Activated T-cell treated with anti-CD3 and anti-CD28 coated beads, Interleukin-2, amount 50 U/mL, for 4 hours (primary cell): ENCODE data around the gene ZNF804B. TPM values are rescaled to one million over a fixed set of nuclear protein-coding genes. Genes with fewer than 3 reads are reported as not detected.

Source experiments
- ATAC-seq, 2 donors: fragments of 200-7000 bp; cut with Tn5 transposase; one replicate each; pipeline ENCODE4 v1.10.0; 2021
- DNase-seq: peaks from one replicate; pipeline ENCODE4 v3.0.0-alpha.2; 2020
- H3K27me3 Mint-ChIP-seq: one replicate; pipeline ENCODE4 v1.8.0; 2021; ENCODE audit warnings: low read depth, mixed read lengths
- H3K36me3 Mint-ChIP-seq: one replicate; pipeline ENCODE4 v1.8.0; 2022; ENCODE audit warnings: mixed read lengths; ENCODE audit not compliant: insufficient read depth
- H3K4me1 Mint-ChIP-seq: one replicate; pipeline ENCODE4 v1.8.0; 2021; ENCODE audit warnings: low read depth, mixed read lengths
- H3K4me3 Mint-ChIP-seq: one replicate; pipeline ENCODE4 v1.8.0; 2021; ENCODE audit warnings: mild to moderate bottlenecking, moderate library complexity, mixed read lengths
- H3K9me3 Mint-ChIP-seq: one replicate; pipeline ENCODE4 v1.8.0; 2021; ENCODE audit warnings: mixed read lengths
- total RNA-seq, 3 donors: library from RNA; stranded (reverse); gene quantifications; one replicate each; pipeline ENCODE4 v1.2.1, GENCODE V29; 2021

Gene ZNF804B
- total RNA-seq, 3 donors from 2014 or later = not detected

DNA sequence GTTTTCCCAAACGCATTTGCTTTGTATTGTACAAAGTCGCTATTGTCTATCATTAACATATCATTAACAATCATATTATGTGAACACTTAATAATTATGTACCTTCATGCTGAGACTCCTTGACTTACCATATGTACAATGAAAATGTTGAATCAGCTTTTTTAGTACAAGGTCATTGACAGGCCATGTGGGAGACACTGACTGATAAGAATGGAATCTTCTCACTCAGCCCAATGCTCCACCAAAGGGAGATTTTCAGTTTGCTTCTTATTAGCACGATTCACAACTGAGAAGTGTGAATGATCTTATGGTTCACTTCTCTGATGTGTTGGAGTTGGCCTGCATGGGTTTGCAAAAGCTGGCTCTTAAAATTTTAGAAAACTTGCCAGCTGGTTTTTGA, 289.5 kb downstream of the ZNF804B start:
- Mint-ChIP-seq H3K9me3 (peaks cover 7% of the 10 kb centered on the region), H3K27me3 (no peaks in the 10 kb centered on the region), H3K36me3 (no peaks in the 10 kb centered on the region), H3K4me1 (no peaks in the 10 kb centered on the region), H3K4me3 (no peak overlapping the region)
- DNase-seq (no peak), ATAC-seq (no peak)

DNA sequence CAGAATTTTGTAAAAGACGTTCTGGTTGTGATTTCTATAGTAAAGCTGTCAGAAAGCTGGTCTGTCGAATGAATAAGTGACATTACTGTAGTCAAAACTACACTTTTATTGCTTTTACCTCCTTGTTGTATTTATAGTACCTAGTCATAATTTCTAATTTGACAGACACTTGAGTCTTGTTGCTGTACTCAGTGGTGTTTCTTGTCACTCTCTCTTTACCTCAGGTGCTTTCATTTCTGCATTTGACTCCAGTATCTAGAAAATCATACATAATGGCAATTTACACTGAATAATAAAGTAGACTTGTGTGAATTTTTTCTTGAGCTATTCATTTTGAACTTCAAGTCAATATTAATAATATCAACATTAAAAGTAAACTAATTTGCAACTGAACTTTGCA, 293.6 kb downstream of the ZNF804B start:
- DNase-seq (no peak), ATAC-seq (no peak)
- Mint-ChIP-seq H3K4me3 (no peak overlapping the region), H3K9me3 (no peaks in the 10 kb centered on the region), H3K27me3 (no peaks in the 10 kb centered on the region), H3K36me3 (no peaks in the 10 kb centered on the region), H3K4me1 (no peaks in the 10 kb centered on the region)

DNA sequence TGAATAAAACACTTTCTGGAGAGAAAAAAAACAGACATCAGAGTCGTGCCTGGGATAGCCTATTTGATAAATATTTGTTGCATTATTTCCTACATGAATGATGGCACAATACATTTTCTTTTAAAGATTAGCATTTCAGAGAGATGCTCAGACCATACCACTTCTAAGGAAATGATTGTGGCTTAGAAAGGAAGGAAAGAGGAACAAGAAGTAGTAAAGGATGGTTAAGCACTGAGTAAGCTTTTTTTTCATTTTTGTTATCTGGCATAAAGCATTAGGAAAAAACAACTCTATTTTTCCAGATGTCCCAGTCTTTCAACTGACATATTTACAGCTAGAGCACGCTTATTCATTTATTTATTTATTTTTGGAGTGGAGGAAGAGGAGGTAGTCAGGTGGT, 294.9 kb downstream of the ZNF804B start:
- no peaks in the 10 kb centered on the region for H3K27me3 Mint-ChIP-seq
- no peaks in the 10 kb centered on the region for H3K4me1 Mint-ChIP-seq
- H3K9me3 Mint-ChIP-seq = no peaks in the 10 kb centered on the region
- DNase-seq = no peak
- H3K36me3 Mint-ChIP-seq = no peaks in the 10 kb centered on the region
- no peak overlapping the region for H3K4me3 Mint-ChIP-seq
- ATAC-seq = no peak

DNA sequence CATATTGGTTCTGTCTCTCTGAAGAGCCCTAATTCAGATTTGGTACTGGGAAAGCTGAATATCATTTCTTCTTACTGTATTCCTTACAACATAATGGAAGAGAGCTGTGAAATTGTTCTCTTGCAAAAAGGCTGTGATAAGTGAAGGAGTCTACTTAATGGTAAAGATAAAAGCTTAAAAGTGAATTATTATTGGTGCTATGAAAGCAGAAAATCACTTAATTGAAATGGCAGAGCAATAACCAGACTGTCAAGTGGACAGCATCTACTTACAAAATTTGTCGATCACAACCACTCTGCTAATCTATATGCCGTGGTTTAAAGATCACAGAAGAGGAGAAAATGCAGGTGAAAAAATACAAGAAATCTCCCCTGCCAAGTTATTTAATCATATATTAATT, 300.7 kb downstream of the ZNF804B start:
- no peaks in the 10 kb centered on the region for H3K36me3 Mint-ChIP-seq
- no peaks in the 10 kb centered on the region for H3K4me1 Mint-ChIP-seq
- no peak for ATAC-seq
- H3K9me3 Mint-ChIP-seq = no peaks in the 10 kb centered on the region
- H3K4me3 Mint-ChIP-seq = no peak overlapping the region
- DNase-seq = no peak
- no peaks in the 10 kb centered on the region for H3K27me3 Mint-ChIP-seq

DNA sequence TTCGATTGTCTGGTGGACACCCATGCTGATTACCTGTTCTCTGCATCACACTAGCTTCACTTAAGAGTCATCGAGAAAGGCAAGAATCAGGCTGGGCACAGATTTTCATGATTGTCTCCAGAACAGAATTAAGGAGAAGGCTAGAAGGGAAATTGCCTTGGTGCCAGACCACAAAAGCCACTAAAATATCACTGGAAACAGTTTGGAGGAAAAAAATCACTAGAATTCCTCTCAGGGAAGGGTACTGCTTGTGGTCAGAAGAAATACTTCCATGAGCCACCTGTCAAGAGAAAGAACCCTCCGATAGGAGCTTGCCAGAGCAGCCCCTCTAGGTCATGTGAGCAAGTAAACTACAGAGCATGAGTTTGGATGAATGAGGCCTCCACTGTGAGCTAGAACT, 305.3 kb downstream of the ZNF804B start:
- DNase-seq = no peak
- Mint-ChIP-seq H3K9me3 (no peaks in the 10 kb centered on the region), H3K4me3 (no peak overlapping the region), H3K36me3 (no peaks in the 10 kb centered on the region), H3K4me1 (no peaks in the 10 kb centered on the region), H3K27me3 (no peaks in the 10 kb centered on the region)
- no peak for ATAC-seq

DNA sequence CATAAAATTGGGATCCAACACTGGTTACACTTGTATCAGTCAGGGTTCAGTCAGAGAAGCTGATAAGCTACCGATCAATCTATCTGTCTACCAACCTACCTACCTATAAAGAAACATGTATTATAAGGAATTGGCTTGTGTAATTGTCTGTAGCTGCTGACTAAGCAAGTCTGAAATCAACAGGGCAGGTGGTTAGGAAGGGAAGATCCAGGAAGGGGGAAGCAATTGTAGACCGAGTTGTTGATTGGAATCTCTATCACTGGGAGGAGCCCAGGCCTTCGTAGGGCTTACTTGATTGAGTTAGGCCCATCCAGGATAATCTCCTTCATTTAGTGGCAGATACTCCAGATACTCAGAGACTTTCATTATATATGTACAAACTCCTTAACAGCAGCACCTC, 307.5 kb downstream of the ZNF804B start:
- no peaks in the 10 kb centered on the region for H3K27me3 Mint-ChIP-seq
- H3K4me3 Mint-ChIP-seq = no peak overlapping the region
- no peaks in the 10 kb centered on the region for H3K4me1 Mint-ChIP-seq
- no peak for ATAC-seq
- no peaks in the 10 kb centered on the region for H3K9me3 Mint-ChIP-seq
- no peaks in the 10 kb centered on the region for H3K36me3 Mint-ChIP-seq
- no peak for DNase-seq

DNA sequence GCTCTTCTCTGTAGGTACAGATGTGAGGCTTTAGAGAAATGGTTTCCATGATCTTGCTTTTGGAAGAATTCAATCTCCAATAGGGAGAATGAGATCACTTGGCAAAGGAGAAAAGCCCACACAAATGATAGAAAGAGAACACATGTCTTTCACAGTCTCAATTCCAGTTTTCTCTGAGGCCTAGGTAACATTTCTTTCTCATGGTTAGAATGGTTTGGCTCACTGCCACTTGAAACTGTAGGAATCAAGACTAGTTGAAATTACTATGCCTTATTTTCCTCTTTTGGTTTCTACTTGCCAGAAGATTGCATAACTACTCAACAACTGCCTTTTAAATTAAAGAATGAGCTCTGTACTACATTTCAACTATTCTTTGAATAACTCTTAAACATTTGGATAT, 312.6 kb downstream of the ZNF804B start:
- no peak for DNase-seq
- Mint-ChIP-seq H3K36me3 (no peaks in the 10 kb centered on the region), H3K27me3 (no peaks in the 10 kb centered on the region), H3K4me3 (no peak overlapping the region), H3K9me3 (peaks cover 4% of the 10 kb centered on the region), H3K4me1 (no peaks in the 10 kb centered on the region)
- no peak for ATAC-seq

DNA sequence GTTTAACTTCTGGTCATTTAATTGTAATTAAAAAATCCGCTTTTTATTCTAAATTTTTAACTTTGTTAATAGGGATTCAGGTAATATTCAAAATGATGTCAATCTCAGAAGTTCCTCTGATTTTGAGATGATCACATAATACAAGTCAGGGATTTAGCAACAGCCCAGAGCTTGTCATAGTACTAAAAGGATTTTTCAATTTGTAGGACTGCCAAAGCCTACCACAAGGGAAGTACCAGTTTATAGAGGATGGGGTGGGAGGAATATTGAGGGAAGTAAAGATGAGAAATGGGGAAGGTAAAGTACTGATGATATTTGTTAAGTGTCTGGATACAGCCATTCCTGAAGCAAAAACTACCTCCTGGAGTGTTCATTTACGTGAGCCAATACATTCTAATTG, 314.3 kb downstream of the ZNF804B start:
- no peak for DNase-seq
- no peak for ATAC-seq
- Mint-ChIP-seq H3K27me3 (no peaks in the 10 kb centered on the region), H3K4me3 (no peak overlapping the region), H3K9me3 (peaks cover 4% of the 10 kb centered on the region), H3K4me1 (no peaks in the 10 kb centered on the region), H3K36me3 (no peaks in the 10 kb centered on the region)

DNA sequence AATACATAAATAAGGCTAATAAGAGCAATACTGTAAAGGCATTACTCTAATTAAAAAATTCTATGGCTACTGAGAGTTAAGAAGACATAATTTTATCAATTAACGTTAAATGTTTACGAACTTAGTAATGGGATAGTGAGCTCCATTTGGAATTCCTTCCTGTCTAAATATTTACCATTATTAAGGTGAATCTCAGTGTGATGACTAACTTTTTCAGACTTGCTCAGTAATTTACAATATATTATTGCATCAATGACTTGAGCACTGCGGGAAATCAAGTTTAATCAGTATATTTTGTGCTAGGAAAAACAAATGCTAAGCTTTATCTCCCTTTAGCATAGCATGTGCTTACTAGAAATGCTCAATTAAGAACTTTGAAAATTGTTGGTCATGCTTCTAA, 318.5 kb downstream of the ZNF804B start:
- peaks cover 4% of the 10 kb centered on the region for H3K9me3 Mint-ChIP-seq
- no peaks in the 10 kb centered on the region for H3K27me3 Mint-ChIP-seq
- DNase-seq (no peak), ATAC-seq (no peak)
- no peaks in the 10 kb centered on the region for H3K4me1 Mint-ChIP-seq
- no peaks in the 10 kb centered on the region for H3K36me3 Mint-ChIP-seq
- H3K4me3 Mint-ChIP-seq = no peak overlapping the region

DNA sequence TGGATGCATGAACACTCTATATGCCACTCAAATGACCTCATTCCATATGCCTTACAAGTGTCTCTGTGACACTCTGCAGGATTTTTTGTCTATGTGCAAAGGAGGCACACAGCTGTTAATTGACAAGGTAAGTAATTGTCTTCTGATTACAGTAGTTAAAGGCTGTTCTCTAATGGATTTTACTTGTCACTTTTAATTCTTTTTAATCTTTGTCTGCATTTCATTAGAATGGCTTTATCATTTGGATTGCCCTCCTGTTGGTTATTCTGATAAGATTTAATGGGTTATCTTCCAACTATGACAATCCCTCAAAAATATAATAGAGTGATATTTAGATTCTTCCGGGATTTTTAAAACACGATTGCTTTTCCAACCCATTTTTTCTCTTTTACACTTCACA, 326.1 kb downstream of the ZNF804B start:
- Mint-ChIP-seq H3K27me3 (no peaks in the 10 kb centered on the region), H3K9me3 (no peaks in the 10 kb centered on the region), H3K4me1 (no peaks in the 10 kb centered on the region), H3K36me3 (no peaks in the 10 kb centered on the region), H3K4me3 (no peak overlapping the region)
- DNase-seq (no peak), ATAC-seq (no peak)

DNA sequence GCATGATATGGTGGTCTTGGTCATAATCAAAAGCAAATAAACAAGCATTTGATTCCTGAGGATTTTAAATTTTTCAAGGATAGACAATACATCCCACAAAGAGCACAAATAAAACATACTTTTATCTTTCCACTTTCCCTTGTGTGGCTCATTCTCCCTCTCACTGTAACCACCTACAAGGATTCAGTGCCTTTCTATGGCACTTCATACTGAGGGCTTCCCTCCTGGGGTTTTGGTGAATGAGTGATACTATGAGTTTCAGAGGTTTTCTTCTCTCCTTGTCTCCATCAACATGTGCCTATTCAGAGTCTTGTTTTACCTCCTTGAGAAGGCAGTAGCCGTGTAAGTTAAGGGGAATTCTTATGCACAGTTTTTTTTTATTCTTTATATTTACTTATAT, 332.1 kb downstream of the ZNF804B start:
- no peaks in the 10 kb centered on the region for H3K27me3 Mint-ChIP-seq
- H3K9me3 Mint-ChIP-seq = no peaks in the 10 kb centered on the region
- DNase-seq (no peak), ATAC-seq (no peak)
- H3K4me1 Mint-ChIP-seq = no peaks in the 10 kb centered on the region
- H3K4me3 Mint-ChIP-seq = no peak overlapping the region
- no peaks in the 10 kb centered on the region for H3K36me3 Mint-ChIP-seq

DNA sequence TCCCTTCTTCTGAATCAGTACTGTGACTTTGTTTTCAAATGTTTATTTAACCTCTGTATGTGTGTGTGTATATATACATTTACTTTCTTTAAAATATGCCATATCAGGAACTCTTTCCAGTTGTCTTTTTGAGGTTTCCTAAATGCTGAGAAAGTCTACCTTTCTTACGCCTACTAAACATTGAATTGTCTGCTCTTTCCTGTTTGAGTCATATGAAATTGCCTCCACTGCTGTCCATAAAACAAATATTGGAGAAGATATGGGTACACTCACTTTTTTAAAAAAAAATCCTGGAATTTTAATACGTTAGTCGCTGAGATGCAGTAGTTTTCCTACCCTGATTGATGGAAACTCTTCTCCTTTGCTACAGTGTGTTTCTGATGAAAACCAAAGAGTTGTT, 334.8 kb downstream of the ZNF804B start:
- Mint-ChIP-seq H3K27me3 (no peaks in the 10 kb centered on the region), H3K36me3 (no peaks in the 10 kb centered on the region), H3K4me1 (no peaks in the 10 kb centered on the region), H3K4me3 (no peak overlapping the region), H3K9me3 (no peaks in the 10 kb centered on the region)
- ATAC-seq (no peak), DNase-seq (no peak)

DNA sequence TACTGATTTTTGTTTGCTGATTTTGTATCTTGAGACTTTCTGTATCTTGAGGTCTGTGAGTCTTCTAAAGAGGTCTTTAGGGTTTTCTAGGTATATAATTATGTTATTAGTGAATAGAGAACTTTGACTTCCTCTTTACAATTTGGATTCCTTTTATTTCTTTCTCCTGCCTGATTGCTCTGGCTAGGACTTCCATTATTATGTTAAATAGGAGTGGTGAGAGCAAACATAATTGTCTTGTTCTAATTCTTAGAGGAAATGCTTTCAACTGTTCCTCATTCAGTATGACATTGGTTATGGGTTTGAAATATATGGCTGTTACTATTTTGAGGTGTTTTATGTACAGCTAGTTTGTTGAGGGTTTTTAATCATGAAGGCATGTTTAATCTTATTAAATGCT, 344.1 kb downstream of the ZNF804B start:
- H3K4me3 Mint-ChIP-seq = no peak overlapping the region
- H3K36me3 Mint-ChIP-seq = no peaks in the 10 kb centered on the region
- peaks cover 6% of the 10 kb centered on the region for H3K9me3 Mint-ChIP-seq
- H3K27me3 Mint-ChIP-seq = no peaks in the 10 kb centered on the region
- DNase-seq = no peak
- no peaks in the 10 kb centered on the region for H3K4me1 Mint-ChIP-seq
- no peak for ATAC-seq

DNA sequence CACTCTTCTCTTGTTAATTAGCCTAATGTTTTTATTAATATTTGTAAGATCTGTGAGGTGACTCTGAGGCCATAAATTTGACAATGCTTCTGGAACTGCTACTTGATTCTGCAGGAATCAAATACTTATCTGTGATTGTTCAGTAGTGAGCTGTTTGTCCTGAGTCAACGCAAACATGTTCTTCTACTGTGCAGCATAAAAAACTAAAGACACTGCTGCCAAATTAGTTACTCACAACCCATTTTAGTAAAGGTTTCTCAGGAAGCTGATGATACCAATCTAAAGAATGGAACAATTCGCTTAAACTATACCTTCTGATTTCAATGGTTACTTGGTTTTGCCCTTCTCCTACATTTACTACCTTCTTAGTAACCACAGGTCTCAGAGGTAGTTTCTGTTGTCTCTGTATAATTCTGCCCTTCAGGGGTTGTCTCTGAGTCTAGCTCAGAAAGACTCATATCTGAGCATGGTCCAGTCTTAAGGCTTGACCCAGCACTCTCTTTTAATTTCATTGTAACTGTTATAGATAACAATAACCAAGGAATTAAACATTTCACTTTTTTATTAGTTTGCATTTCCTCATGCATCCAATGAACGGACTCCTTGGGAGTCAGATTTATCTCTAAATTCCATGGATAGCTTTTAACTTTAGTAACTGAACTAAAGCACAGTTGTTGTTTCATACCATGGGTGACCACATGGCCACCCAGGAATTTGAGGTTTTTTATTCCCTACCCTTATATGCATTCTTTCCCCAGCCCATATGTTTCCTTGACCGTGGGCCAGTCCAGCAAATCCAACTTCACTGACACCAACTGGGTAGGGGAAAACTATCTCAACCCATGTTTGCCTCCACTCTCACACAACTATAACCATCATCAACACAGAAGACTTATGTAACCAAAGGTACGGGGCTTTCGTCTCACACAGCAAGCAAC, 345.5 kb downstream of the ZNF804B start:
- peaks cover 6% of the 10 kb centered on the region for H3K9me3 Mint-ChIP-seq
- no peaks in the 10 kb centered on the region for H3K4me1 Mint-ChIP-seq
- no peaks in the 10 kb centered on the region for H3K27me3 Mint-ChIP-seq
- no peaks in the 10 kb centered on the region for H3K36me3 Mint-ChIP-seq
- DNase-seq (no peak), ATAC-seq (no peak)
- H3K4me3 Mint-ChIP-seq = no peak overlapping the region

DNA sequence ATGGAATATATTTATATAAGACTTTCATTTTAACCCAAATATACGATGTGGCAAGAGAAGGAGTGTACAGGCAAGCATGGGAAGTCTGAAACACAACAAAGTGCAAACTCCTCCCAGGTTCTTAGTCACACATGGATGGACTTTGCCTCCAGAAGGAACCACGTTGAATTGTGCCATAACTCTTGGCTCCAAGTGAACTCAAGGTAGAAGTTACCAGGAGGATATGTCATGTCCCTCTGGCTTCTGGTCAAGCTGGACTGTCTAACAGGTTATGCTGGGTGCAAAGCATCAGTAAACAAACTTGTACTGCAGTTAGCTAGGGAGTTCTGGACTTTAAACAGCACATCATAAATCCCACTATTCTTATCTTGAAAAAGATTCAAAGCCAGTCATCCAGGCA, 364.4 kb downstream of the ZNF804B start:
- no peak for ATAC-seq
- Mint-ChIP-seq H3K4me1 (no peaks in the 10 kb centered on the region), H3K4me3 (no peak overlapping the region), H3K27me3 (no peaks in the 10 kb centered on the region), H3K36me3 (no peaks in the 10 kb centered on the region), H3K9me3 (no peaks in the 10 kb centered on the region)
- no peak for DNase-seq
